ENCODE data around the gene ADGRA1.

DNA sequence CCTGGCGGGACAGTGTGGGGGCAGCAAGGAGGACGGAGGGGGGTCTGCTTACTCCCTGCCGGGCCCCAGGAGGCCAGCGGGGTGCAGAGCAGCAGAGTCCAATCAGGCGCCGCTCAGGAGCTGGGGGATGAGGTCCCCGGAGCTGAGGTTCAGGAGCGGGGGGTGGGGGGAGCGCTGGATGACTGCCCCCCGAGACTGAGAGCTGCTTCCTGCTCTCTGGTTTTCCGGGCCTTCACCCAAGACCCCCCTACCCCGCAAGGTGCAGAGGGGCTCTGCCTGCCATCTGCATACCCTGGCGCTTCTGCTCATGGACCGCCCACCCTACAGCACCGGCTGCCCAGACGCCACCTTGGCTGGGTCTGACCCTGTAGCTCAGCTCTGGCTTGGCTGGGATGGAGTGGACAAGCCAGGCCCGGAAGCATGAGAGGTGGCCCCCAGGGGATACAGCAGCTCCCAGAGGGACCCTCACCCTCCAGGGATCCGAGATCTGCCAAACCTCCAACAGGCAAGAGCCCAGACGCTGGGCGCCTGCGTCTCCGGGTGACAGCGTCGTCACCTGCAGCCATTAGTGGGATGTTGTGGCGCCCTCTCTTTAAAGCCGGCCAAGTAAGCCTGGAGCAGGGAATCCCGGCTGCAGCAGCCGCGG is 73.2 kb downstream of the ADGRA1 start:
- no peak for TF ChIP-seq CTCF (conservative IDR thresholded peaks at IDR 0.05; ENCODE audit: low read depth, low read length)
- TF ChIP-seq EZH2phosphoT487 (IDR thresholded peaks at IDR 0.05; ENCODE audit: borderline replicate concordance, low read length) = no peak

Measured in PC-3 (cell line).